PFSK-1 (cell line): Measurements from ENCODE around the gene ATG4C.

Experiments used
- POLR2AphosphoS5 ChIP-seq: IDR thresholded peaks from 2 replicates; pipeline ENCODE4 v1.6.1; 2012; ENCODE audit warnings: low read depth, mild to moderate bottlenecking, control low read depth, low read length, moderate library complexity
- SIN3A ChIP-seq: IDR thresholded peaks from 2 replicates; pipeline ENCODE4 v1.6.1; 2012; ENCODE audit warnings: mild to moderate bottlenecking, low read length, moderate library complexity, borderline replicate concordance; ENCODE audit not compliant: insufficient read depth
- TAF1 ChIP-seq: IDR thresholded peaks from 2 replicates; pipeline ENCODE4 v1.6.1; 2012; ENCODE audit warnings: low read length, control low read depth, borderline replicate concordance; ENCODE audit not compliant: insufficient read depth

GRCh38 chr1:62746809-62747138, 37.2 kb upstream of the ATG4C start:
- TF ChIP-seq POLR2AphosphoS5: no peak
- no peak for TF ChIP-seq SIN3A
- TF ChIP-seq TAF1: no peak
